ENCODE measurements around the gene CD69.

- no peak for TF ChIP-seq EZH2phosphoT487 (IDR thresholded peaks at IDR 0.05; ENCODE audit: low read depth)
- TF ChIP-seq CTCF (IDR thresholded peaks at IDR 0.05; ENCODE audit: low read depth, low read length), result no peak
Observed at GRCh38 chr12:9796346-9796745, 35.6 kb upstream of the CD69 start.

All from OCI-LY3 (cell line).